Loucy (cell line): ENCODE data around the gene OSBPL2.

Experiments used
- CTCF ChIP-seq: fragments of 200-600 bp; sonication (generic); conservative IDR thresholded peaks from 2 replicates; pipeline ENCODE4 v1.5.1; 2014; ENCODE audit warnings: mild to moderate bottlenecking, antibody characterized with exemption, low read length
- EZH2phosphoT487 ChIP-seq: fragments of 200-600 bp; IDR thresholded peaks from 2 replicates; pipeline ENCODE4 v1.6.1; 2018; ENCODE audit warnings: antibody characterized with exemption, mild to moderate bottlenecking, moderate library complexity, borderline replicate concordance

GRCh38 chr20:62287759-62288534 lies 49.6 kb downstream of the OSBPL2 start:
- TF ChIP-seq CTCF (no peak), EZH2phosphoT487 (no peak)
